Fibroblast of skin of right quadriceps (primary cell): ENCODE data around the gene PACS1.

Source experiments
- DNase-seq: peaks from one replicate; pipeline ENCODE4 v3.0.0-alpha.2; 2013

The PACS1 gene

DNA sequence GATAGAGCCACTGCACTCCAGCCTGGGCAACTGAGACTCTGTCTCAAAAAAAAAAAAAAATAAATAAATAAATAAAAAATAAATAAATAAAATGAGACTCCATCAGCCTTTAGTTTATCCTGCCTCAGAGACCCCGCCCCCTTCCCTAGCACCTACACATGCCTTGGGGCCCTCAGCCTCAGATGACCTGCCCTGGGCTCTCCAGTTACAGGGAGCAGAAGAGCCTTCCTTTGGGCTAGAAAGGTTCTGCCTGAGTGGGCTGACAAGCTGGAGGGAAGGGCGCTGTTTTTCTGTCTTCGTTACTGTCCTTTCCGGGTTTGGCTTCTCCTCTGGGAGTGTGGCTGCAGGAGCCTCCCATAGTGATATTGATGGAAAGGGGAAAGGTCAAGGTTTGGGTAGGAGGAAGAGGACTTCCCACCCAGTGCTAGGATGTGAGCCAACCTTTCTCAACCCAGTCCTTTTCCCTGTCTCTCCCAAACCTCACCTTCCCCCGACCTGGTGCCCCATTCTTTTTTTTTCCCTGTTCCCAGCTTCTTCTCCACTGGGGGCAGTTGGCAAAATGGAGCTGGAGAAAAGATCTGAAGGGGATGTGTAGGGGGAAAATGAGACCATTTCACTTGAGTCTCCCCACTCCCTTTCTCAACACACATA lies 19.4 kb upstream of the PACS1 start:
- no peak for DNase-seq

DNA sequence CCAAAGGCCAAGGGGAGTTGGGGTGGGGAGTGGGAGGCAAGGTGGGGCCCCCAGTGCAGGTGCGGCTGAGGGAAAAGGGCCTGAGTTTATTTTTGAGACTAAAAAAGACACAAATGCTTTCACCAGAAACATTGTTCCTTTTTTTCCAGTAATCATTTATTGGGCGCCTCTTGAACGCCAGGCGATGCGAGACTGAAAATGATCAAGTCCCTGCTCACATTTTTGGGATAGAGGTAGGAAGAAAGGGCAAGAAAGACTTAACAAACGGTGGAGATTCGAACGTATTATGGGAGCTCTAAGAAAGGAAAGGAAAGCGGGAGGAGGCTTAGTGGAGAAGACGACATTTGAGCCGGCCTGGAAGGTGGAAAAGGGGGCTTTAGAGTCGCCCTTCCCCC lies 18.7 kb upstream of the PACS1 start:
- no peak for DNase-seq

DNA sequence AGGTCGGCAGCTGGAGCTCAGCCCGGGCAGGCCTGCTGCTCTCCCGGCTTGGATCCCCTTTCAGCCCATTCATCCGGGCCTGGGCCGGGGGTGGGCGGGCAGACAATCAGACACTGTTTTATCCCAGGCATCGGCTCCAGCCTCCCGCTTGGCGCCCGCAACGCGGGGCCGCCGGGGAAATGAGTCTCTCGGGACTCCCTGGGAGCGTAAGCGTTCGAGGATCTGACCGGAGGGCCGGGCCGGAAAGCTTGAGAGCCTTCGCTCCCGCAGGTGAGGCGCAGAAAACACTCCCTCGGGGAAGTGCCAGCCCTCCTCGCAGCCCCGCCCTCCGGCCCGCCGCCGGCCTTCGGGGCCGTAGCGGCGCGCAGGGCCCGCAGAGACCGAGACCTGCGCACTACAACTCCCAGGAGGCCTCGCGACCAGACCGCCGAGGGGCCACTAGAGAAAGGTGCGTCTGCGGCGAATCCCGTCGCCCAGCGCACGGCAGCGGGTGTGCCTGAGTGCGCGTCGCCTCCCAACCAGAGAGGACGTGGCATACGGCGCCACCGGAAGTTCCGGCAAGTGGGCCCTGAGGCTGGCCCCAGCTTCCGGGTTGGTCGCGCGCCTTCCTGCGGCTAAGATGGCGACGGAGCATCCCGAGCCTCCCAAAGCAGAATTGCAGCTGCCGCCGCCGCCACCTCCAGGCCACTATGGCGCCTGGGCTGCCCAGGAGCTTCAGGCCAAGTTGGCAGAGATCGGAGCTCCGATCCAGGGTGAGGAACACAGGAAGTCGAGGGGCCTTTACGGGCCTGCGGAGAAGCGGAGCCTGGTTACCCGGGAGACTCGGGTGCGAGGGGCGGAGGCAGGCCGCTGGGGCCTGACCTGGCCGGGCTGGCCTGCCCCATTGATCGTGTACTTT lies 18.1 kb upstream of the PACS1 start, which contains the start of gene SF3B2:
SF3B2 (plus strand) TSS at position 599 of the 898 bp plus-strand sequence; CDS start at position 620, 21 bp downstream.
- DNase-seq, result peak; percentile 99

DNA sequence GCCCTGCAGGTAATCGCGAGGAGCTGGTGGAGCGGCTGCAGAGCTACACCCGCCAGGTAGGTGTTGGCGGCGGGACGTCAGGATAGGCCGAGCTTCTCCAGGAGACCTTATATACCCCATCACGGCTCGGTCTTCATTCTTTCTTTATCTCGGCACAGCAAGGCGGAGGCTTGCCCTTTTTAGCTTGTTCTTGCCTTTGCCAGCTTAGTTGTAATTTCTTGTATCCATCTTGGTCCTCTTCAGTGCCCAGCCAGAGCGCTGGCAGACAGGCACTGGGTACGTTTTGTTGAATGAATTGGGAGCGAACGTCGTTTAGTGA lies 17.4 kb upstream of the PACS1 start:
- DNase-seq, result no peak

DNA sequence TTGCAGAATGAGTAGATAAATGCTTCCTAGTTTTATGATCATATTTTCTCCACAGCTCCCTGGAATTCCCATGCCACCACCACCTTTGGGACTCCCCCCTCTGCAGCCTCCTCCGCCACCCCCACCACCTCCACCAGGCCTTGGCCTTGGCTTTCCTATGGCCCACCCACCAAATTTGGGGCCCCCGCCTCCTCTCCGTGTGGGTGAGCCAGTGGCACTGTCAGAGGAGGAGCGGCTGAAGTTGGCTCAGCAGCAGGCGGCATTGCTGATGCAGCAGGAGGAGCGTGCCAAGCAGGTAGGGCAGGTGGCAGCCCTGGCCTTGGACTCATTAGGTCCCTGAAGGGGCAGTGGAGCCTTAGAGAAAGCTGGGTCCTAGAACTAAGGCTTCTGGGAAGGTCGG lies 15.1 kb upstream of the PACS1 start:
- DNase-seq, result no peak

DNA sequence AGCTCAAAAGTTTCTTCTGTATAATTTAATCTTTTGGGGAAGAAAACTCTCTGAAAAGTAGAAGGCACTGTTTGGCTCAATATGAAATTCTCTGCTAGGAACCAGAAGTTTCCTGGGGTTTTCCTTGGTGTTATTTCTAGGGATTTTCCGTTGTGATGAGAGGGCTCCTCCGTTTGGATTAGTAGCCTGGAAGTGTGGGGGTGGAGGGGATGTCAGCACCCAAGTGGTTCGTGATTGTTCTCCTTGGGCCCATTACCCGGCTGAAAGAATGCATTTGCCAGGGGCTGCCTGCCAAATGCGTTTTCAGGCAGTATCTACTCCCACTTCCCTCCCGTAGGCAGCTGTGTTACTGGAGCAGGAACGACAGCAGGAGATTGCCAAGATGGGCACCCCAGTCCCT lies 13.6 kb upstream of the PACS1 start:
- no peak for DNase-seq

DNA sequence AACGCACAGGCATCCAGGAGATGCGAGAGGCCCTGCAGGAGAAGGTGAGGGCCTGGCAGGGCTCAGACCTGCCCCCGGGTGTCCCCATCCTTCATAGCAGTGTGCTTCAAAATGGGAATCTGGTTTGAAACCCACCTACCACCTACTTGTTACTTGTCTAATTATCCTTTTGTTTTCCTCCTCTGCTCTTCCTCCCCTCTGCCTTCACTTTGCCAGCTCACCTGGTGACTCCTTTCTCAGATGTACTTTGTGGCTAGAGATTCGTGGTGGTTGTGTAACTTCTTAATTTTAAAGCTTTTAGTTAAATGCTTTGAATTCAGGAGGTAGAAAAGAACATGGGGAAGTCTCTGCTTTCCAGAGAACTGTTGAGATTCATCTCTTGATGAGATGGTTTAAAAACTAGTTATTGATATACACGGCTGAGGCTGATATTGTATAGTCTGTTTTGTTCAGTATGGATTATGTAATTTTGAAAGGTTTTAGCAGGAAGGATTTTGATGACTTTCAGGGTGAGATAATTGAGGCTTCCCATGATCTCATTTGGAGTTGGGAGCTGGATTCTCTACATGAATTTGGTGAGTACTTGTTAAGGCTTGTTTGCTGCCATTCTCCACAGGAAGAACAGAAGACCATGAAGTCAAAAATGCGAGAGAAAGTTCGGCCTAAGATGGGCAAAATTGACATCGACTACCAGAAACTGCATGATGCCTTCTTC lies 9.9 kb upstream of the PACS1 start:
- no peak for DNase-seq

DNA sequence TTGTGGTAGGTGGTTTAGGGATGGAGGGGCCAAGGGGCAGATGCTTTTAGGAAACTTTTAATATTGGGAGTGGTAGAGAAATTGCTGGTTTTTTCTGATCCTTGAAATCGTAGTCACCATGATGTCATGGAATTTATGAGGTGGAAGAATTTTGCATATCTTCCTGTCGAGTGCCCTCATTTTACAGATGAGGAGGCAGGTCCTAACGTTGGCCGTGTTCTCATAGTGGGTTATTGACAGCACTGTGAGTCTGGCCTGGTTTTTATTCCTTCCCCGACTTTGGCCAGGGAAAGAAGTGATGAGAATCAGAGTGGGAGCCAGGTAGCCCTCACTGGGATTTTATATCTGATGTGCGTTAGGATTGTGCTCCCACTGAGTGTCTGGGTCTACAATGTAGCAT lies 8.8 kb upstream of the PACS1 start:
- DNase-seq, result no peak

DNA sequence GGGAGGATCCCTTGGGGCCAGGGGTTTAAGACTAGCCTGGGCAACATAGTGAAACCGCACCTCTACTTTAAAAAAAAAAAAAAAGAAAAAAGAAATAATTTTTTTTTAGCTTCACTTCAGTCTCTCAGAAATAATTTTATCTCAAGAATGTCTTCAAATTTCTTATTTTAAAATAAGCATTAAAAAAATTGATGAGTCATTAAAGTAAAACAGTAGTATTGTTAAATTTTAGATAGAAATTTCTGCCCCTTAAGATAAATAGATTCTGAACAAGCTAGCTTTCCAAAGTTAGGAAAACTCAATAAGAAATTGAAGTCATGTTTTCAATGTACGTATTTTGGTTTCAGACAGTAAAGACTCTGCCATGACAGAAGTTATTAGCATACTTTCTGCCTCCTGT lies 7.7 kb upstream of the PACS1 start:
- no peak for DNase-seq

DNA sequence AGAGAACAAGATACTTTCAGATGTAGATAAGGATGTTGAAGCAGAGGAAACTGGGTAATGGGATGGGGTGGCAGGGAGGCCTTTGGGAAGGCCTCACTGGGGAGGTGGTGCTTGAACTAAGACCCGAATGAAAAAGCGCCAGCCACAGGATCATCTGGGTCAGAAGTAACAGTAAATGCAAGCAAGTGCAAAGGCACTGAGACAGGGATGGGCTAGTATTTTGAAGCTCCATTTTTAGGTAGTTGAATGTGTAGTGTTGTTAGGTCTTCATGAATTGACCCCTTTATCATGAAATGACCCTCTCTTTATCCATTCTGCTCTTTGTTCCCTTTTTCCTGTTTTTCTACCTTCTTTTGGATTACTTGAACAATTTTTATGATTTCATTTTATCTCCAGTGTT lies 6.2 kb upstream of the PACS1 start:
- no peak for DNase-seq

DNA sequence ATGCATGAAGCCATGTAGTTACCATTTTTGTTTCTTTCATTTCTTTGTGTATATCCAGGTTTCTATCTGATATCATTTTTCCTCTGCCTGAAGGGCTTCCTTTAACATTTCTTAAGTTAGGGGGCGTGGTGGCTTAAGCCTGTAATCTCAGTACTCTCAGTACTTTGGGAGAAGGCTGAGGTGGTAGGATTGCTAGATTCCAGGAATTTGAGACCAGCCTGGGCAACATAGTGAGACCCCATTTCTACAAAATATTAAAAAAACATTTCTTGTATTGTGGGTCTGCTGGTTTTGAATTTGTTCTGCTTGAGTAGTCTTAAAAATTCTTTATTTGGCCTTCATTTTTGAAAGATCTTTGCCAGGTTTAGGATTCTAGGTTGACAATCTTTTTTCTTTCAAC lies 5.5 kb upstream of the PACS1 start:
- DNase-seq, result no peak

DNA sequence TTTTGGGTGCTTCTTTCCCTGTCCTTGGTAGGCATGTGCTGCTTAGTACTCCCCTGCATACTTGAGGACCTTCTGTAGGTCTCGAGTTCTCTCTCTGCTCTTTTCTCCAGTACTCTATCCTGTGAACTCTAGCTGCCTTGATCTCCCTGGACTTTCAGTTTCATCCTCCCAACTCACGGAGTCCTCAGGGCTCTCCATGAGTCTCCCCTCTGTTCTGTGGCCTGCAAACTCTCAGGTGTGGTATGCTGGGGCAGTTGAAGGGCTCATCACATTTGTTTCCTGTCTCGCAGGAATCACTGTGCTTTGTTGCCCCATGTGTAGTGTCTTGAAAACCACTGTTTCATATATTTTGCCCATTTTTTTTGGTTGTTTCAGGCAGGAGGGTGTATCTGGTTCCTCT lies 3.3 kb upstream of the PACS1 start:
- DNase-seq, result no peak

DNA sequence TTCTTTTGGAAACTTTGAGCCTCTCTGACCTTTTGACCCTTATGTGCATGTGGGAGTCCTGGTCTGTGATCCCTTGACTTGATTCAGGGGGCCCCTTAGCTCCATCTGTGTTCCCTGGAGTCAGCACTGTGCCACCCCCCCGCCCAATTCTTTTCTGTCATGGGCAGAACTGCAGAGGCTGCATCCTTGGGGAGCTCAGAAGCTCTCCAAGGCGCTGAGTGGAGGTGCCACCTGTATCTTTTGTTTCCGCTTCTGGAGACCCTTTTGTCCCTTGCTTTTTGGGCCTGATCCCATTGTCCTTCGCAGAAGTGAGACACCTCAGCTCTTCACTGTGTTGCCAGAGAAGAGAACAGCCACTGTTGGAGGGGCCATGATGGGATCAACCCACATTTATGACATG lies 2.4 kb upstream of the PACS1 start:
- no peak for DNase-seq

DNA sequence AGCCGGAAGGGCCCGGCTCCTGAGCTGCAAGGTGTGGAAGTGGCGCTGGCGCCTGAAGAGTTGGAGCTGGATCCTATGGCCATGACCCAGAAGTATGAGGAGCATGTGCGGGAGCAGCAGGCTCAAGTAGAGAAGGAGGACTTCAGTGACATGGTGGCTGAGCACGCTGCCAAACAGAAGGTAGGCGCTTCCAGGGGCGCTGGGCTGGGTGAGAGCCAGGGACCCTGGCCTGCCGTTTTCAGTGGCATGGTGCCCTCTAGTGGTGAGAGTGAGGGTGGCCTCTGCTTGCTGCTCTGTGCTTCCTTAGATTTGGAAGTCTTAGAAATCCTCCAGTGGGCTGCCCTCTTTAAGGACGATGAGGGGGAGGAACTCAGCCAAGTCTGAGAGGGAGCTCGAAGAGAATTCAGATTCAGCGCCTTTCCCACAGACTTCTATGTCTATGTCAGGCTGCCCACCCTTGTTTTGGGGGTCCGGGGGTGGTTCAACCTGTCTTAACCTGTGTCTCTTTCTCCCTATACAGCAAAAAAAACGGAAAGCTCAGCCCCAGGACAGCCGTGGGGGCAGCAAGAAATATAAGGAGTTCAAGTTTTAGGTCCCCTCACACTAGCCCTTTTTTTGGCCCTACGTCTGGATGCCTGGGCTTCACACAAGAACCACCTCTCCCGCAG lies 1.8 kb upstream of the PACS1 start:
- peak; percentile 64 for DNase-seq

DNA sequence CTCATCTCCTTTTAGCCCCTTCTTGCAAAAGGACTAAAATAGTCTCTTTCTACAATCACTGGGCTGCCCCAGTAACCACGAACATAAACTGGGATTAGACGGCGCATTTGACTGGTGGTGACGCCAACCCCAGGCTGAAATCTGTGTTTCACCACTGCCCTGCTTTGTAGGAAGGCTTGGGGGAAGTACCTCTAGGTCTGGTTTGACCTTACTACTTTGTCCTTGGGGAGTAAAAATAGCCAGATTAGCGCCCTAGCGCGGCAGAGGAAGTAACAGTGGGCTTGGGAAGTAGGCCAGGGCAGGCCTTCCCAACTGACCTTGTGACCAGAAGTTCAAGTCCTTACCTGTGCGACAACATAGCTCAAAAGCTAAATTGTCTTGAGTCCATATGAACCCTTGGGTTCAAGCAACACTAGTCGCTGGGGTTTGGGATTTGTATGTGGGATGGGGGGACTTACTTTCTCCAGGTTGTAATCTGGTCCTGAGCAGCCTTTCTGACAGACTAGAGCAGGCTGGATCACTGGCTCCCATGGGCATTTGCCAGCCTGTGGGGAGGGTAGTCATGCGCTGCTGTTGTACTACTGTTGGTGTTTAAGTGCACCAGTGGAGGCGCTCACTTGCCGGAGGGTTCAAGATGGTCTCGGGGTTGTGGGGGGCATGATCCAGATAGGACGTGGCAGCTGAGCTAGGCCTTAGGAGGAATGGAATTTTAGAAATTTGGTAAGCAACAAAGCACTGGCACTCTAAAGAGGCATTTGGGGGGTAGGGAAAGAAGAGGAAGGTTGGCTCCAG lies 953 bp upstream of the PACS1 start:
- peak; percentile 69 for DNase-seq

DNA sequence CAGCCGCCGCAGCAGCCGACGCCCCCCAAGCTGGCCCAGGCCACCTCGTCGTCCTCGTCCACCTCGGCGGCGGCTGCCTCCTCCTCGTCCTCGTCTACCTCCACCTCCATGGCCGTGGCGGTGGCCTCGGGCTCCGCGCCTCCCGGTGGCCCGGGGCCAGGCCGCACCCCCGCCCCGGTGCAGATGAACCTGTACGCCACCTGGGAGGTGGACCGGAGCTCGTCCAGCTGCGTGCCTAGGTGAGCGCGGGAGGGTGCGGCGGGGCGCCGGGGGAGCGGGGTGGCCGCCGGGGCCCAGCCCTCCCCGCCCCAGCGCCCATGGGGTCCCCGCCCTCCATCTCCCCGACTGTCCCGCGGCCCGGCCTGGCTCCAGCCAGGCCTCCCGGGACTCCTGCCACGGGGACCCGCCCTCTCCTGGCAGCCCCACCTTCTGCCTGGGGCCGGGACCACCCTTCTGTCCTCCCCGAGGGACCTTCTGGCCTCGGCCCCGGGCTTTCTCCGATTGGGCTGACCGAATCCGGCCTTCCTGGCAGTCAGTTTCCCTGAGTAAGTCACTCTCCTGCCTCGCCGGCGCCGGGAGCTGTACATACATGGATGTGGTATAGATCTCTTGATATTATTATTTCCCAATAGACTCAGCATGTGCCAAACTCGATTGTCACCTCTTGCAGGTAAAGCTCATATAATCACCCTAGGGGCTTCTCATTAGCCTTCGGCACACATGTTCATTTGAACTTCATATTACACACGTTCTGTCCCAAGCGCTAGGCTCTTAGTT lies 720 bp downstream of the PACS1 start:
- no peak for DNase-seq

DNA sequence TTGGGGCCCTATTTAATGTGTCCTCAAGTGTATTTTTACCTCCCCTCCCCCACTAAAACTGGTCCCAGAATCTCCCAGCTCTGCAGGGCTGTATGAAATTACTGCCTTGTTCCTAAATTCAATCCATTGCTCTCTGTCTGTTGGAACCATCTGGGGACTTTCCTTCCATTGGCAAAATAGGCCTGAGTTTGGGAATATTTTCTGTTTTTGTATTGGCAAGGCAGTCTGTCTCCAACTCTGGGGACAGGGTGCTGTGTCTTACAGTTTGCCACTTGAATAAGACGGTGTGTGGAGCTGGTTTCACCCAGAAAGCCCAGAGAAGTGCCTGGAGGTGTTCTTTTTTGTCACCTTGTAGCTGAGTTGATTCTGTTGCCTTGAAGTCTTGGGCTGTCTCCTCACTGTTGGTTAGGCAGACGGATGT lies 1.3 kb downstream of the PACS1 start:
- DNase-seq, result no peak

DNA sequence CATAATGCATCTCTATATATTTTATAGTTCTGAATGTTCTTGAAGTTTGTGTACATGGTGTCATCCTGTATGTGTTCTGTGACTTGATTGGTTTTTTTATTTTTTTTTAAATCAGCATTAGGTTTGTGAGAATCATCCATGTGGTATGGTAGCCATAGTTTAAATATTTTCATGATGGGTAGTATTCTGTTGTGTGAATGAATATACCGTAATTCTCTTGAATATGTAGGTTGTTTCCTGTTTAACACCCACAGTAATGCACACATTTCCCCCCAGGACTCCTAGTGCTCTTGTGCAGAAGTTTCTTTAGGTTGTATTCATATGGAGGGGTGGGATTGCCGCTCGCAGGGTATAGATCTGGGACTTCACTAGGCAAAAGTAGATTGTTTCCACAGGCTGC lies 2.0 kb downstream of the PACS1 start:
- peak; percentile 70 for DNase-seq

DNA sequence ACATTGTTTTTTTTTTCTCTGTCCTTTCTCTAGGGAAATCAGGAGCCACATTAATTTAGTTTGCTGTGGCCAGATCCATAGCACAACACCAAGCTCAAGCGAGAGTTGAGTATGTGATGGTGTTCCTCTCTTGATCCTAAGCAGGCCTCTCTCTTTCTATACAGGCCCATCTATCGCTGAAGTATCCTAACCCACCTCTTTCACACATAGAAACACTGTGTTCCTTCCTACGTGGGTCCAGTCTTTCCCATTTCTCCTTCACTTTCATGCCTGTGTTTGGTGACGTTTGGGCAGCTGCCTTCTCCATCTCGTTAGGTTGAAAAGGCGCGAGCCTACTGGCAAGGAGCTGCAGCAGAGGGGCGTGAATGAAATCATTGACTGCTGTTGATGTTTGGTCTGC lies 2.4 kb downstream of the PACS1 start:
- DNase-seq, result no peak

DNA sequence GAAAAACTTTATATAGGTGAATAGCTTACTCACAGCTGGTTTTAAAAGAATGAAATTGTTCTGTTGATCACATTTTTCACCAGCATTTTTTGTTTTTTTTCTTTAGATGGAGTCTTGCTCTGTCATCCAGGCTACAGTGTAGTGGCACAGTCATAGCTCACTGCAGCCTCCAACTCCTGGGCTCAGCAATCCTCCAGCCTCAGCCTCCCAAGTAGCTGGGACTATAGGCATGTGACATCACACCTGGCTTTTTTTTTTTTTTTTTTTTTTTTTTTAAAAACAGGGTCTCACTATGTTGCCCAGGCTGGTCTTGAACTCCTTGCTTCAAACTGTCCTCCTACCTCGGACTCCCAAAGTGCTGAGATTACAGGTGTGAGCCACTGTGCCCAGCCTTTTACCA lies 3.6 kb downstream of the PACS1 start:
- no peak for DNase-seq

DNA sequence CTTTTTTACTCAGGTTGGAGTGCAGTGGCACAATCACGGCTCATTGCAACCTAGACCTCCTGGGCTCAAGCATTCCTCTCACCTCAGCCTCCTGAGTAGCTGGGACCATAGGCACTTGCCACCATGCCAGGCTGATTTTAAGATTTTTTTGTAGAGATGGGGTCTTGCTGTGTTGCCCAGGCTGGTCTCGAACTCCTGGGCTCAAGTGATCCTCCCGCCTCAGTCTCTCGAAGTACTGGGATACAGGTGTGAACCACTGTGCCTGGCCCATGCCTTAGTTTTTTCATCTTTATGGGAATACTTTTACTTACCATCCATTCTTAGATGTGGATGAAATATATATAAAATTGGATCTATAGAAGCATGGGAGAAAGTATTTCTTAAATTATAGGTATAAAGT lies 5.2 kb downstream of the PACS1 start:
- no peak for DNase-seq

DNA sequence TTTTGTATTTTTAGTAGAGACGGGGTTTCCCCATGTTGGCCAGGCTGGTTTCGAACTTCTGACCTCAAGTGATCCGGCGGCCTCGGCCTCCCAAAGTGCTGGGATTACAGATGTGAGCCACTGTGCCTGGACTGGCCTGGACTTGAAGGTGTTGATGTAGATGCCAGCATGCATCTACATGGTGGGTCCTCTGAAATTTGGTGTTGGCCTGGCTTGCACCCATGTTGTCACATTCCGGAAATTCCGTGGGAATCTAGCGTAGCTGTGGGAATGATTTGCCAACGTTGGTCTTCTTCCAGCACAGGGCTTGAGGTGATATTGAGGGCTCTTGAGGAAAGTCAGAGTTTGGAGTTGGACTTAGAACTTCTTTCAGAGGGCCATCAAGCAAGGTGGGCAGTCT lies 6.5 kb downstream of the PACS1 start:
- peak; percentile 29 for DNase-seq
